Measurements from ENCODE around the gene RPS6KA3. TPM values are rescaled to one million over a fixed set of nuclear protein-coding genes. Genes with fewer than 3 reads are reported as not detected.
"Not testable (repeated sequence)": the region's sequence is repeated elsewhere in the genome, so short reads cannot be mapped to it uniquely, and the experiment has no call there.

Gene RPS6KA3
- polyA plus RNA-seq, 3 donors = 24.9 to 32.3 (median 27.3) TPM

DNA sequence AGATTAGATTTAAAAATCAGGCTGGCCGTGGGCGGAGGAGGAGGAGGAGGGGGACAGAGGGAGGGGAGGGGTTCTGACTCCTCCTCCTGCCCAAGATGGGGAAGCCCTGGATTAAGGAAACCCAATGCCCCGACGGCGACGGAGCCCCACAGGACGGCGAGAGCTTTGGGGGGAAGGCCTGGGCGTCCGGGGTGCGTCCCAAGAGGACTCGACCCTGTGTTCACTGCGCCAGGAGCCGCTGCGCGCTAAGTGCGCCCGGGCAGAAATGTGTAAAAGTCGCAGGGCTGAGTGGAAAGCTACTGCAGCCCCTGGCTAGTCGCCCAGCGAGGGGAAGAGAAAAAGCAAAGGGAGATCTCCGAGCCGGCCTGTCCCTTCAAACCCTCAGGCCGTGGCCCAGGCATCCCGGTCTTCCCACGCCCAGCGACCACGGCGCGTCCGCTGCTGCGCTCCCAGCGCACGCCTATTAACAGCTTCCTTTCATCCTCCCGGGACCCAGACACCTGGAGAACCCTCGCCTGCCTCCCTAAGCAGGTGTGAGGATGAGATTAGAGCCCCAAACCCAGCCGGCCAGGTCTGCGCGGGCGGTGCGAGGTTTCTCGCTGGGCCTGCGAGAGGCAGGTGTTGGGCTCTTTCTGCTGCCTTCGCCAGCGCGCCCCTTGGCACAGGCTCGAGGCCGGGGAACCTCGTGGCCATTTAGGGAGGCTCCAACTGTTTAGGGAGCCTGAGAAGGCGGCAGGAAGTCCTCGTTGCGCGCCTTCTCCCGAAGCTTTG, 1.4 kb upstream of the RPS6KA3 start:
- DNase-seq = peak; percentile 11

GRCh38 chrX:20267607-20267930, 860 bp upstream of the RPS6KA3 start:
- no peak for DNase-seq

GRCh38 chrX:20265726-20266681, 705 bp downstream of the RPS6KA3 start:
- peak; percentile 11 for DNase-seq

GRCh38 chrX:20265221-20265725, 1.4 kb downstream of the RPS6KA3 start:
- DNase-seq = peak; percentile 62

GRCh38 chrX:20263474-20263873, 3.2 kb downstream of the RPS6KA3 start:
- no peak for DNase-seq

DNA sequence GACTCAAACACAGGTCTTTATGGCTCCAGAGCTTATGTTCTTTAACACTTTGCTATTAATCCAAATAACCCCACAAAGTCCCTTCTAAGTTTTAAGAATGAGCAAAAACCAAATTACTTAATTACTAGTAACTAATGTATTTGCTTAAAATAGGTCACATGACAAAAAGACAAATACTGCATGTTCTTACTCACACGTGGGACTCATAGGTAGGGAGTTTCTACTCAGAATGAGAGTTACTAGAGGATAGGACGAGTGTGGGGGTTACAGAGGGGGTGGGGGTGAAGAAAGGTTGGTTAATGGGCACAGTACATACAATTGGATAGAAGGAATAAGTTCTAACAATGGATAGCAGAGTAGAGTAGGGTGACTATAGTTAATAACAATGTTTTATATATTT, 5.8 kb downstream of the RPS6KA3 start:
- no peak for DNase-seq

DNA sequence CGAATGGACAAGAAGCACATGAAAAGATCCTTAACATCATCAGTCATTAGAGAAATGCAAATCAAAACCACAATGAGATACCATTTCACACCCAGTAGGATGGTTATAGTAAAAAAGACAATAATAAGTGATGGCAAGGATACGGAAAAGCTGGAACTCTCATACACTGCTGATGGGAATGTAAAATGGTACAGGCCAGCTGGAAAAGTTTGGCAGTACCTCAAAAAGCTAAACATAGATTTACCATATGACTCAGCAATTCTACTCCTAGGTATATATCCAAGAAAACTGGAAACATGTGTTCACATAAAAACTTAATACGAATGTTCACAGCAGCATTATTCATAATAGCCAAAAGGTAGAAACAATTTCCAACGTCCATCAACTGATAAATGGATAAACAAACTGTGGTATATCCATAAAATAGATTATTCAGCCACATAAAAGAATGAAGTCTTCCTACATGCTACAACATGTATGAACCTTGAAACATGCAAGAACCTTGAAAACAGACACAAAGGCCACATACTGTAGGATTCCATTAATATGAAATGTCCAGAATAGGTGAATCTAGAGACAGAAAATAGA, 11.9 kb downstream of the RPS6KA3 start:
- no peak for DNase-seq

GRCh38 chrX:20253232-20253543, 13.5 kb downstream of the RPS6KA3 start:
- DNase-seq = no peak

DNA sequence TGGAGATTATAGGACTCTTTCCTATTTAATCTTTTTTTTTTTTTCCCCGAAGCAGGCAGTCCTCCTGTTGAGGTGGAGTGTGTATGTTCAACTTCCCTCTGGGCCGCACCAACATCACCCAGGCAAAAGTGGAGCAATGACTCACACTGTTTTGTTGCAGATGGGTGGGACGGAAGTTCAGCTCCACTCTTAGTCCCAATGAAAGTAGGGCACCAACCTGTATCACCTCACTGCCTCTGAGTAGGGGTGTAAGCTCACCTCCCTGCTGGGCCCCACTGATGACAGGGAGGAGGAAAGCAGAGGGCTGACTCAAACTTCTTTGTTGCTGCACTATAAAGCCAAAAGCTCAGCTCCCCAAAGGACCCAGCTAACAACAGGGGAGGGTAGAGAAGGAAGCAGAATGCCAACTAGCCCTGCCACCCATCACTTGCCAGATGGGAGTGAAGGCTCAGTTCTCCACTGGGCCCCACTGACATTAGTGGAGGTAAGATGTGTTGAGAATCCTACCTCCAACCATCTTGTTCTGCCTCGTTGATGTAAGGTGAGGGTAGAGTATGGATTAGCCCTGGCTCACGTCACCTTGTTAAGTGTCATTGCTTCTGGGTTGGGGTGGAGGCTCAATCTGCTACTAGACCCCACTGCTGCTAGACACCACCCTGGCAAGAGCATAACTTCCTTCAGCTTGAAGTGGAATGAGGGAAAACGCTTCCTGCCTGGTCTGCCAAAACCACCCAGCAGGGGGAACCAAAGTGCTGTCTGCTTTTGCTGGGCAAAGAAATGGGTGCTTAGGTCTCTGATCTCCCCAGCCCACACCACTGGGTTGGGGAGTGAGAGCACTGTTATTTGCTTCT, 14.1 kb downstream of the RPS6KA3 start:
- no peak for DNase-seq

DNA sequence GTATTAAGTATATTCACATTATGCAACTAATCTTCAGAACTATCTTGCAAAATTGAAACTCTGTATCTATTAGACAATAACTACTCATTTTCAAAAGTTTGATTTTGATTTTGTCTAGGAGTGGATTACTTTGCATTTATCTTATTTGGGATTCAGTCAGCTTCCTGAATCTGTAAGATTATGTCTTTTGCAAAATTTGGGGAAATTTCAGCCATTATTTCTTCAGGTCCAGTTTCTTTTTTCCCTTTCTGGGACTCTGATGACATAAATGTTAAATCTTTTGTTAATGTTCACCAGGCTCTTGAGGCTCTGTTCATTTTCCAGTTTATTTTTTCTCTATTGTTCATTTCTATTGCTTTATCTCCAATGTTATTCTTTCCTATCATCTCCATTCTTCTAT, 15.0 kb downstream of the RPS6KA3 start:
- DNase-seq = no peak

DNA sequence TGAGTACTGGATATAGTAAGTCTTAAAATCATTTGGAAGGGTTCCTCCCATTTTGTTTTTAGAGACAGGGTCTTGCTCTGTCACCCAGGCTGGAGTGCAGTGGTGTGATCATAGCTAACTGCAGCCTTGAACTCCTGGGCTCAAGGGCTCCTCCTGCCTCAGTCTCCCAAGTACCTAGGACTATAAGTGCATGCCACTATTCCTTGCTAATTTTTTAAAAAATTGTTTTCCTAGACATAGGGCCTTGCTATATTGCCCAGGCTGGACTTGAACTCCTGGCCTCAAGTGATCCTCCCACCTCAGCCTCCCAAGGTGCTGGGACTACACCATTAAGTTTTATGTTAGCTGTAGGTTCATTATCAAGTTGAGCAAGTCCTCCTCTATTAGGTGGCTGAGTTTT, 16.6 kb downstream of the RPS6KA3 start:
- DNase-seq = not testable (repeated sequence)

GRCh38 chrX:20248592-20249192, 18.0 kb downstream of the RPS6KA3 start:
- DNase-seq = no peak

DNA sequence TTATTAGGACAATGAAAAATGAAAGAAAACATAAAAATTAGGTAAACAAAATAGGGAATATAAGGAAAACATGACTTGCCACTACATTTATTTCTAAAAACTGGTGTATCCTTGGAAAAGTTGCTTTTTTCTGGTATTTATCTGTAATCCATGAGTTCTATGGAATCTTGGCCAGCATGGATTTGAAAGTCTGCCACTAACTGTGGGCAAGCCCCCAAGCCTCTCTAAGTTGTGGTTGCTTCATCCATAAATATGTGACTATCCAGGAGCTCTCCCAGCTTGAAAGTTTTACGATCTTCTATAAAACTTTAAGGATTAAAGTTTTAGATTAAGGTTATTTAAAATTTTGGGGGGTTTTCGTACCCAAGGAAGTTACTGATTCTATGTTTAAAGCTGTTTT, 21.8 kb downstream of the RPS6KA3 start:
- no peak for DNase-seq

DNA sequence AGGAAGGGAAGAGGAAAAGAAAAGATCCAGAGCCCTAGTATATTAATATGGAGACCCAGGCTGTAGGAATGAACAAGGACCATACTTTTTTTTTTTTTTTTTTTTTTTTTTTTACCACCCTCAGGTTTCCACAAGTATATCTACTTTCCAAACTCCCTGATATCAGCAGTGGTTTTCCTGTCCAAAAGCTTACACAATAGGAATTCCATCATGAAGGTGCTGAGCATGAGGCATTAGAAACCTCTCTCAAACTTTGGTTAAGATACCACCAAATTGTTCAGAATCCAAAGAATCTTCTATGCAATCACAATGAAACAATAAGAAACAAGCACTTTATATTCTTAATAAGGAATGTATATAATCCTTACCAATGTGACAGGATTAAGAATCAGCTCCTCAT, 26.5 kb downstream of the RPS6KA3 start:
- no peak for DNase-seq

DNA sequence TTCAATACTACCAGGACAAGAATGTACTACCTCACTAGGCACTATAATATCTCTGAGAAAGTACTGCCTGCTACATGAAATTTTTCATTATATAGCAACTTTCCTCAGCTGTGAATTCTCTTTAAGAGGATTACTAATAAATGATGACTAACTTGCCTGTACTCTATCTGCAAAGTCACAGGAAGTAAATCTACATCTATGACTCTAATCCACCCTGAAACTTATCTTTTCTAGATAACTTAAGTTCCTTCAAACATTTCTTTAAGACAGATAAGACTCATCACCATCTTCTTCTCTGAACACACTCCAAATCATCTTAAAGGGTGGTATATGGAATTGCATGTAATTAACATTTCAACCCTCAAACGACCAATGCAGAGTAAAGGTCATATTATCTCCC, 28.8 kb downstream of the RPS6KA3 start:
- no peak for DNase-seq

DNA sequence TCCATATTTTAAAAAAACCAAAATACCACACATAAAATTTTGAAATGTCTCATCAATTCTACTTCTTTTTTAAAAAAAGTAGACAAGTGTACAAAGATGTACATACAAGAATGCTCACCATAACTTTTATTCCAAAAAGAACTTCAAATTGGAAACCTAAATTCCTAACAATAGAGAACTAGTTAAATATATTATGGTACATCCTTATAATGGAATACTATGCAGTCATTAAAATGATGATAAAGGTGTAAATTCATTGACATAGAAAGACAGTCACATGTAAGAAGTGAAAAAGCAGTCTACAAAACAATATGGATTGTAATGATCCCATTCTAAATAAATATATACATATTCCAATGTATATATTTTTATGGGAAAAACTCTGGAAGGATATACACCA, 31.0 kb downstream of the RPS6KA3 start:
- no peak for DNase-seq

DNA sequence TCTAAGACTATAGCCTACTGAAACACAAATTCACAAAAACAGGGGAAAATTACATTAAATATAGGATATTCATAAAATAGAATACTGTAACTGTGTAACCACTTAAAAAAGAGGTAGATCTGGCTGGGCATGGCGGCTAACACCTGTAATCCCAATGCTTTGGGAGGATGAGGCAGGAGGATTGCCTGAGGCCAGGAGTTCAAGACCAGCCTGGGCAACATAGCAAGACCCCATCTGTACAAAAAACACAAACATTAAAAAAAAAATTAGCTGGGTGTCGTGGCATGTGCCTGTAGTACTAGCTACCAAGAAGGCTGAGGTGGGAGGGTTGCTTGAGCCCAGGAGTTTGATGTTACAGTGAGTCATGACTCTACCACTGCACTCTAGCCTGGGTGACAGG, 33.4 kb downstream of the RPS6KA3 start:
- DNase-seq = no peak

DNA sequence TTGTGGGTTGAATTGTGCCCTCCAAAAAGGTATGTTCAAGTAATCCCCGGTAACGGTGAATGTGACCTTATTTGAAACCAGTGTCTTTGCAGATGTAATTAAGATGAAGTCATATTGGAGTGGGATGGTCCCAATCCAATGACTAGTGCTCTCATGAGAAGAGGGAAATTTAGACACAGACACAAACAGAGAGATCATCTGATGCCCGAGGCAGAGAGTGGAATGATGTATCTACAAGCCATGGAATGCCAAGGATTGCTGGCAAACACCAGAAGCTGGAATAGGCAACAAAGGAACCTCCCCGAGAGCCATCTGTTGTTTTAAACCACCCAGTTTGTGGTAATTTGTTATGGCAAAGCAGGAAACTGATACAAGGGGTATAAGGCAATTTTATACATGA, 35.1 kb downstream of the RPS6KA3 start:
- DNase-seq = no peak

- no peak for DNase-seq
These were observed 36.3 kb downstream of the RPS6KA3 start for GRCh38 chrX:20230406-20230805.

GRCh38 chrX:20229155-20229554, 37.6 kb downstream of the RPS6KA3 start:
- no peak for DNase-seq

DNA sequence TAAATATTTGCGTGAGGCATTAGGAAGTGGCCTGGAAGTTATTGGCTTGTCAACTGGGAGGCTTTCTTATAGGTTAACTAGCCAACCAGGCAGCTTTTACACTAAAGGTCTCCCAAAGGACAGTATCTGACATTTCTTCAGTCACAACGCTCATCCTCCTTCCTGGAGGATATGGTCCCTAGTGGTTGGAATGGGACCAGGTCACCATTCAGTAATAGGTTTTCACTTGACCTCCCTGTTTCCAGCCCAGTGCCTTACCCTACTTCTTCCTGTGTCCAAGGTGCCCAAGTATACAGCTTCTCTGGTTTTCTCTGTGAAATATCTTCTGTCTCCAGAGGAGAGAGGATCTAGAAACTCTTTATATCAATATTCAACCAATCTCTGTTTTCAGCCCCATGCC, 38.5 kb downstream of the RPS6KA3 start:
- no peak for DNase-seq

Data from renal pelvis (tissue), 4 donors.